Muscle of leg (tissue), 11 donors: Measurements from ENCODE around the gene PLEKHH2. TPM values are rescaled to one million over a fixed set of nuclear protein-coding genes. Genes with fewer than 3 reads are reported as not detected.
"Not testable (repeated sequence)": the region's sequence is repeated elsewhere in the genome, so short reads cannot be mapped to it uniquely, and the experiment has no call there.

Source experiments
- DNase-seq: peaks from one replicate; pipeline ENCODE4 v3.0.0; 2013
- H3K27ac ChIP-seq: one replicate; pipeline ENCODE4 v1.5.1; 2013; ENCODE audit warnings: mild to moderate bottlenecking, low read length, control low read depth
- H3K27me3 ChIP-seq: one replicate; pipeline ENCODE4 v1.6.1; 2013; ENCODE audit warnings: low read length; ENCODE audit not compliant: control insufficient read depth, insufficient read depth
- H3K36me3 ChIP-seq: one replicate; pipeline ENCODE4 v1.6.1; 2013; ENCODE audit warnings: low read length; ENCODE audit not compliant: control insufficient read depth, insufficient read depth
- H3K4me1 ChIP-seq: one replicate; pipeline ENCODE4 v1.6.1; 2013; ENCODE audit warnings: low read length; ENCODE audit not compliant: control insufficient read depth, insufficient read depth
- H3K4me3 ChIP-seq: one replicate; pipeline ENCODE4 v1.5.1; 2013; ENCODE audit warnings: low read length, control low read depth
- H3K9me3 ChIP-seq: replicated peaks from 2 replicates; pipeline ENCODE4 v1.6.1; 2013; ENCODE audit warnings: low read depth, low read length; ENCODE audit not compliant: control insufficient read depth
- WGBS: methylation state at CpG from one replicate; pipeline ENCODE4 v1.1.5; 2013; ENCODE audit warnings: missing lambda C conversion rate; ENCODE audit not compliant: insufficient coverage; 5-methylcytosine and 5-hydroxymethylcytosine counted together
- polyA plus RNA-seq, 8 donors: library from polyadenylated mRNA; unstranded; fragments of 120-200 nt; gene quantifications; one replicate each; pipeline versions ENCODE4 v1.2.1 to v1.2.3, GENCODE V29; 2013; ENCODE audit warnings: inconsistent platforms in 1 of 8, low replicate concordance in 1 of 8; ENCODE audit not compliant: insufficient read length in 8 of 8, insufficient read depth in 1 of 8
- total RNA-seq: library from RNA; stranded (reverse); fragments of 120-200 nt; gene quantifications from one replicate; pipeline ENCODE4 v1.2.4, GENCODE V29; 2013

PLEKHH2 gene
- total and polyA plus RNA-seq, 9 donors: 3.7 to 15.3 (median 7.1) TPM

GRCh38 chr2:43685357-43685756, 48.3 kb downstream of the PLEKHH2 start:
- H3K4me1 ChIP-seq: no peaks in the 10 kb centered on the region
- H3K9me3 ChIP-seq: no peaks in the 10 kb centered on the region
- no peaks in the 10 kb centered on the region for H3K36me3 ChIP-seq
- no CpG with 5 or more reads among the region's 5 CpGs for WGBS
- no peaks in the 10 kb centered on the region for H3K27me3 ChIP-seq
- H3K4me3 ChIP-seq: no peak overlapping the region
- DNase-seq: no peak
- H3K27ac ChIP-seq: no peak overlapping the region

GRCh38 chr2:43689999-43690398, 52.9 kb downstream of the PLEKHH2 start:
- Histone ChIP-seq H3K9me3 (no peaks in the 10 kb centered on the region), H3K36me3 (no peaks in the 10 kb centered on the region), H3K4me1 (no peaks in the 10 kb centered on the region), H3K27me3 (no peaks in the 10 kb centered on the region), H3K27ac (no peak overlapping the region), H3K4me3 (no peak overlapping the region)
- 94% methylated on average over 2 of the region's 2 CpGs for whole genome bisulfite sequencing
- no peak for DNase-seq

GRCh38 chr2:43692428-43692994, 55.5 kb downstream of the PLEKHH2 start:
- Histone ChIP-seq H3K9me3 (no peaks in the 10 kb centered on the region), H3K4me3 (no peak overlapping the region), H3K4me1 (no peaks in the 10 kb centered on the region), H3K27me3 (no peaks in the 10 kb centered on the region), H3K36me3 (no peaks in the 10 kb centered on the region), H3K27ac (no peak overlapping the region)
- no CpG with 5 or more reads among the region's 5 CpGs for WGBS
- DNase-seq: no peak

- H3K9me3 ChIP-seq, H3K4me3 ChIP-seq, H3K4me1 ChIP-seq, H3K27me3 ChIP-seq, DNase-seq, H3K36me3 ChIP-seq, H3K27ac ChIP-seq: not testable (repeated sequence)
- WGBS: 100% methylated on average over 1 of the region's 6 CpGs
Observed at GRCh38 chr2:43698140-43698539, 61.1 kb downstream of the PLEKHH2 start.

- 63% methylated on average over 1 of the region's 3 CpGs for WGBS
- Histone ChIP-seq H3K27me3 (no peaks in the 10 kb centered on the region), H3K27ac (peak overlapping the region; percentile 3), H3K36me3 (no peaks in the 10 kb centered on the region), H3K9me3 (no peaks in the 10 kb centered on the region), H3K4me3 (no peak overlapping the region), H3K4me1 (no peaks in the 10 kb centered on the region)
- DNase-seq: peak; percentile 82
Observed at GRCh38 chr2:43699761-43700160, 62.7 kb downstream of the PLEKHH2 start.

GRCh38 chr2:43701111-43701510, 64.1 kb downstream of the PLEKHH2 start:
- H3K27ac ChIP-seq: no peak overlapping the region

GRCh38 chr2:43707255-43708015, 70.4 kb downstream of the PLEKHH2 start:
- 34% methylated on average over 5 of the region's 7 CpGs for WGBS
- Histone ChIP-seq H3K36me3 (no peaks in the 10 kb centered on the region), H3K9me3 (no peaks in the 10 kb centered on the region), H3K27me3 (no peaks in the 10 kb centered on the region), H3K4me1 (no peaks in the 10 kb centered on the region), H3K4me3 (no peak overlapping the region), H3K27ac (no peak overlapping the region)
- DNase-seq: peak; percentile 79

More at GRCh38 chr2:43701111-43701510, 64.1 kb downstream of the PLEKHH2 start:
- no peak overlapping the region for H3K4me3 ChIP-seq
- no peak for DNase-seq
- no peaks in the 10 kb centered on the region for H3K36me3 ChIP-seq
- no peaks in the 10 kb centered on the region for H3K27me3 ChIP-seq
- no peaks in the 10 kb centered on the region for H3K4me1 ChIP-seq
- no peaks in the 10 kb centered on the region for H3K9me3 ChIP-seq

- WGBS: 77% methylated on average over 6 of the region's 6 CpGs
- Histone ChIP-seq H3K36me3 (no peaks in the 10 kb centered on the region), H3K27ac (no peak overlapping the region)
Observed at GRCh38 chr2:43708178-43708577, 71.1 kb downstream of the PLEKHH2 start.

GRCh38 chr2:43708891-43709290, 71.8 kb downstream of the PLEKHH2 start:
- Histone ChIP-seq H3K36me3 (no peaks in the 10 kb centered on the region), H3K4me1 (no peaks in the 10 kb centered on the region), H3K27ac (no peak overlapping the region), H3K4me3 (no peak overlapping the region), H3K9me3 (no peaks in the 10 kb centered on the region), H3K27me3 (no peaks in the 10 kb centered on the region)
- no peak for DNase-seq

More at GRCh38 chr2:43708178-43708577, 71.1 kb downstream of the PLEKHH2 start:
- no peaks in the 10 kb centered on the region for H3K4me1 ChIP-seq
- H3K27me3 ChIP-seq: no peaks in the 10 kb centered on the region
- H3K9me3 ChIP-seq: no peaks in the 10 kb centered on the region
- DNase-seq: no peak
- no peak overlapping the region for H3K4me3 ChIP-seq

GRCh38 chr2:43710866-43711265, 73.8 kb downstream of the PLEKHH2 start:
- no peaks in the 10 kb centered on the region for H3K9me3 ChIP-seq
- no peaks in the 10 kb centered on the region for H3K27me3 ChIP-seq
- H3K4me1 ChIP-seq: no peaks in the 10 kb centered on the region
- no peaks in the 10 kb centered on the region for H3K36me3 ChIP-seq
- DNase-seq: peak; percentile 58
- H3K4me3 ChIP-seq: no peak overlapping the region
- no peak overlapping the region for H3K27ac ChIP-seq
